NCI-H226 (cell line): Measurements from ENCODE around the gene GGT5.
A peak's percentile ranks its signal among the peaks of the same experiment; 100 is the strongest.
"Not testable (repeated sequence)": the region's sequence is repeated elsewhere in the genome, so short reads cannot be mapped to it uniquely, and the experiment has no call there.

Source experiments
- DNase-seq: peaks from one replicate; pipeline ENCODE4 v3.0.0-alpha.2; 2015

Gene GGT5, protein sequence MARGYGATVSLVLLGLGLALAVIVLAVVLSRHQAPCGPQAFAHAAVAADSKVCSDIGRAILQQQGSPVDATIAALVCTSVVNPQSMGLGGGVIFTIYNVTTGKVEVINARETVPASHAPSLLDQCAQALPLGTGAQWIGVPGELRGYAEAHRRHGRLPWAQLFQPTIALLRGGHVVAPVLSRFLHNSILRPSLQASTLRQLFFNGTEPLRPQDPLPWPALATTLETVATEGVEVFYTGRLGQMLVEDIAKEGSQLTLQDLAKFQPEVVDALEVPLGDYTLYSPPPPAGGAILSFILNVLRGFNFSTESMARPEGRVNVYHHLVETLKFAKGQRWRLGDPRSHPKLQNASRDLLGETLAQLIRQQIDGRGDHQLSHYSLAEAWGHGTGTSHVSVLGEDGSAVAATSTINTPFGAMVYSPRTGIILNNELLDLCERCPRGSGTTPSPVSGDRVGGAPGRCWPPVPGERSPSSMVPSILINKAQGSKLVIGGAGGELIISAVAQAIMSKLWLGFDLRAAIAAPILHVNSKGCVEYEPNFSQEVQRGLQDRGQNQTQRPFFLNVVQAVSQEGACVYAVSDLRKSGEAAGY

GRCh38 chr22:24245030-24245431 lies at the start of gene GGT5:
GGT5 (minus strand) TSS chr22:24245082; CDS start chr22:24244725, 357 bp downstream.
- DNase-seq: not testable (repeated sequence)

DNA sequence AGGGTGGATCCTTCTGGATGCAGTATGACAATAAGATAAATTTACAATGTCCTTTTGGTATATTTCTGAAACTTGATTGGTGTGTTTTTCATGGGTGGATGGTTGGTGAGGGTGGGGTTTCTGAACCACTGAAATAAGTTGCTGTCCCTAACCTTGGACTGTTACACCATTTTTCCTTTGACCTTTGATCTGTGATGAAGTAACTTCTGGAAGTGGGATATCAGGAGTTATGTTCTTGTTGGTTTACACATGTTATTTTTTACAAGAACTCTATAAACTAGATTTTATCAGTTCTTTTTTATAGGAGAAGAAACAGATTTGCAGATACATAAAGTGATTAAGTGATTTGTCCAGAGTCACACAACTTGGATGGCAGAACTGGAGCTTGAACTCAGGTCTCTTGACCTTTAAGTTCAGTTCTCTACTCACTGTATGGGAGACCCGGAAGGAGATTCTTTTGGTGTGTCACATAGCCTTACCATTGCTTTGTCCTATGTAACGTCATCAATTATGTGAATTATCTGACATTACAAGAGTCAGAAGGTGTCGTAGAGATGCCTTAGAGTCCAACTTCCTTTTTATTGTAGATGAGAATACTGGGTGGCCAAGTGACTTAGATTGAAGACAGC lies 47.4 kb upstream of the GGT5 start:
- not testable (repeated sequence) for DNase-seq

DNA sequence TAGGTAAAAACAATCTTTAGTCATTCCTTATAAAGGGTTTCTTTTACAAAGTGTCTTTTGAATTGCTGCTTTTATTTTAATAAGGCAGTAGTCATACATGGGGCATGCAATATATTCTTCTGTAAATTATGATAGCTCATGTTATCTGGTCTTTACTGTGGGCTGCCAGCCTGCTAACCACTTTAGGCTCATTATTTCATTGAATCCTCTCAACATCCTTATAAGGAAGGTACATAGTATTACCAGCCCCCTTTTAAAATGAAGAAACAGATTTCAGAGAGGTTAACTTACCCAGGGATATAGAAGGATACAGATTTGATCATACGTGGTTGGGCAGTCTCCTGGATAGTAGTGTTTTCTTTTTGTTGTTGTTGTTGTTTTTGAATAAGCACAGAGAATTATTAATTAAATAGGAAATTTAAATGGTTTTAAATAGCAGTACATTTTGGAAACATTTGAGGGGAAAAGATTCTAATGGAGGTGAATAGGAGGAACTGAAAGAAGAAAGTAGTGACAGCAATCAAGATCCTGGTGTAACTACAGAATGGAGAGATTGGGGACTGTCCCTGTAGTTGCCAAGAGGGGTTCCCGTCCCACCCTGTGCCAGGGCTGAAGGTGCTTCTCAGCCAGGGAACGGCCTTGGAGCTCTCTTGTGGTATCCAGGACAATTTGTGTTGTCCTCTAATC lies 46.8 kb upstream of the GGT5 start:
- no peak for DNase-seq

DNA sequence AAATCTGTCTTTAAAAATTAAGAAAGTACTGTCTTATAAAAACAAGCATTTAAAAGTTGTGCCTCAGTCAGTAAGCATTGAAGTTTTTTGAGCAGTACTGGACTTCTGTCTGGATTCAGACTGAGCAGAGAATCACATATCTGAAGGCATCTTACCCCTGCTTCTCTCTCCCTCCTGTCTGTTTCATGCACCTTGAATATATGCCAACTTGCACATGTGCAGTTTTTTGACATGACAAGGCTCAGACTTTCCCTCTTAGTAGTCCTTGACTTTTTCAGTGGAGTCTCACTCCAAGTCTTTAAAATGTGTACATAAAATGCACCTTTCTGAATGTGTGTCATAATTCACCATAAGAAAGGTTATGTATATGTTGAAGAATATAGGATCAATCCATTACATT lies 45.6 kb upstream of the GGT5 start:
- DNase-seq: no peak

- no peak for DNase-seq
Measured at GRCh38 chr22:24289741-24290163, 44.9 kb upstream of the GGT5 start.

GRCh38 chr22:24289114-24289513 lies 44.2 kb upstream of the GGT5 start:
- no peak for DNase-seq

DNA sequence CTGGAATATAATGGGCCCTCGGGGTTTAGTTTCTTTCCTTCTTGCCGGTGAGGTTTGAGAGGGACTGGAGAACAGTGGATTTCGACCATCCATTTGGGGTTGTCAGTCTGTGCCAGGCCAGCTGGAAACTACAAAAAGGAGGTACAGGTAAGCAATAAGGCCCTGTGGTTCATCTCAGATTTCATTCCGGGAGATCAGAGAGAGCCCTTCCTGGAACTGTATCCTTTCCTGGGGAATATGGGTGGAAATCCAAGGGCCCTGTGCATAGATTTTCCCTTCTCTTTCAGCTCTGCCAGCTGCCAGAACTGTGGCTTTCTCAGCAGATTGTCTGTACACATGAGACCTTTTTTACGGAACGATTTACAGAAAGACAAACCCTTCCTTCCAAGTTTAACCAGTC lies 42.9 kb upstream of the GGT5 start:
- DNase-seq: not testable (repeated sequence)

GRCh38 chr22:24287212-24287611 lies 42.3 kb upstream of the GGT5 start:
- not testable (repeated sequence) for DNase-seq

- no peak for DNase-seq
Measured at GRCh38 chr22:24285245-24285644, 40.4 kb upstream of the GGT5 start.

DNA sequence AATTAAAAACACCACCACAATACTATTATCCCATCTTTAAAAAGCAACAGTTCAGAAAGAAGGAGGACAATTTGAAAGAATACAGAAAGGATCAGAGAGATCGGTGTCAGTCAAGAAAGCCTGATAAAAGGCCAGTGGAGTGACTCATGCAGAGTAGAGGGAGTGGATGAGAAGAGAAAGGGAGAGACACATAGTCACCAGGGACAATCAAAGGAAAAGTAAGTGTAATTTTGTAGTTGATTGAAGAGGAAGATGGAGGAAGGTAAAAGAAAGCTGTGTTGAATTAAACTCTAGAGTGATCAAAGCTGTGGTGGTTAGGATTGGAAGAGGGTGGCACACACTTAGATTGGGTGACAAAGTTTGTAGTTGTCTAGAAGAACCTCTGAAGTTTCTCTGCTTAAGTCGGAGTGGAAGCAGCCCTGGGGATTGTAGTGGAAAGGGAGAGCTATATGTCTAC lies 39.9 kb upstream of the GGT5 start:
- DNase-seq: peak; percentile 3

DNA sequence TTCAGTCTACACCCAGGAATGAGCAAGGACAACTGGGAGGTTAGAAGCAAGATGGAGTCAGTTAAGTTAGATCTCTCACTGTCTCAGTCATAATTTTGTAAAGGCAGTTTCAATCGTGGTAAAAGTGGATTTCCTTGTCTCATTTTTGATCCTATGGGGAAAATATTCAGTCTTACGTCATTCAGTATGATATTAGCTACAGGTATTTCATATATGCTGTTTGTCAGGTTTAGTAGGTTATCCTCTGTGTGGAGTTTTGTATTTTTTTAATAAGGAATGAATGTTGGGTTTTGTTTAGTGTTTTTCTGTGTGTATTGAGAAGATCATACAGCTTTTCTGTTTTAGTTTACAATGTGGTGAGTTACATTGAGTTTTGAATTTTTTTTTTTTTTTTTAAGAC lies 37.5 kb upstream of the GGT5 start:
- no peak for DNase-seq

GRCh38 chr22:24280363-24280762 lies 35.5 kb upstream of the GGT5 start:
- DNase-seq: not testable (repeated sequence)

DNA sequence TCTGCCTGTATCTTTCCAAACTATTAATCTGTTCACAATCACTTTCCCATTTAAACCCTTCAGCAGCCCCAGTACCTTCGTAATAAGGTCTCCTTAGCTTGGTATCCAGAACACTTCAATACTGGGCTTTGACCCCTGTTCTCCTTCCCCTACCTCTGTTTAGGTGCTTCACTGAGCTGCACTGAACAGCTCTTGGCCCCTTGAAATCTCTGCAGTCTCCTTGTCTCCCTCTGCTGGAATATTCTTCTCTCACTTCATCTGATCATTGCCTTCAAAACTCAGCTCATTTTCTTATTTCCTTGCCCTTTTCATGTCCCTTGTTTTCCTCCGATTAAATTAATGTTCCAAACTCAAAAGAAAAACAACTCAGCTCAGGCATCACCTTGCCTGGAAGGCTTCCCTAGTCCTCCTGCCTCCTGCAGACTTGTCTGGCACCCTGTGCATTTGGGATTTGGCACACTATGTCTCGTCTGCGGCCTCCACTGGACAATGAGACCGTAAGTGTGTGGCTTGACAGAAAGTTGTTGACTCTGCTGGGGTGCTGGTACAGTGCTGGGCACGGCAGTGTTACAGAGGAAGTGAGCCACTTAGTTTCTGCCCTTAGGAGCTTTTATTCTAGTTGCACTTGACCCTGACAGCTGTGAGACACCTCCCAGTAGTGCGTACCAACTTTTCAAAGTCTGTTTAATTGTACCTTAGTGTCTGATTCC lies 30.0 kb upstream of the GGT5 start:
- not testable (repeated sequence) for DNase-seq

- DNase-seq: not testable (repeated sequence)
Measured at GRCh38 chr22:24273906-24274305, 29.0 kb upstream of the GGT5 start.

GRCh38 chr22:24273031-24273430 lies 28.1 kb upstream of the GGT5 start:
- DNase-seq: not testable (repeated sequence)

- DNase-seq: no peak
Measured at GRCh38 chr22:24271386-24271854, 26.5 kb upstream of the GGT5 start.

DNA sequence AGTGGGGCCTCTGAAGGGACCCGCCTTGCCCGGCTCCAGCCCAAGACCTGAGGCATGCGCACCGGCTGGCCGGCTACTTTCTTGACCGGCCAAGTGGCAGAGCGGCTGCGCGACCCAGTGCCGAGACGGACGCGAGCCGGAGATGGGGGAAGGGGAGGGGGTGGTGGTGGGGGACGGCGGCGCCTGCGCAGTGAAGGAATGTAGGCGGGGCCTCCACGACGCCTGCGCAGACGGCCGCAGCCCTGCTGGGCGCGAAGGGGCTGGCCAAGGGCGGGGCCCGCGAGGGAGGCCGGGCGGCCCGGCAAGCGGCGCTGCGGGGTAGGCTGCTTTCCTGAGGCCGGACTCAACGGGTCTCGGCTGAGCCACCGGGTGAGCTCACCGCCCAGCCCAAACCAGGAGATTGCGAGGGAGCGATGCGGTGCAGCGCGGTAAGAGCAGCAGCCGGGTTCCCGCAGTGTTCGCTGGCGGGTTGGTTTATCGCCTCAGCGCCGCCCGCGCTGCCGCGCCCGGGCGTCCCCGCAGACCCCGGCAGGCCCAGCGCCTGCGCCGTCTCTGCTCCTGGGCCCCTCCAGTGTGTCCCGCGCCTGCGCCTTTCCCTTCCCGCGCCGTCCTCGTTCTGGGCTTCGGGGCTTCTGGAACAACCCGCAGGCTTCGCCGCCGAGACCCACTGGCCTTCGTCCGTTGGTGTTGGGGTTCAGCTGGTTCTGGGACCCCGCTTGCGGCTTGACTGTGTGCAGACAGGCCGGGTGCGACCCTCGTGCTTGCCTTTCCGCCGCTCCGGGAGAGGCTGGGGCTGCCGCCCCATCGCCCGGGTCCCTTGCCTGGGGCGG lies 25.9 kb upstream of the GGT5 start, which contains the start of gene SPECC1L:
SPECC1L (plus strand) TSS at position 276 of the 830 bp plus-strand sequence. CDS start 31,401 bp downstream, outside the sequence.
- peak; percentile 64 for DNase-seq

DNA sequence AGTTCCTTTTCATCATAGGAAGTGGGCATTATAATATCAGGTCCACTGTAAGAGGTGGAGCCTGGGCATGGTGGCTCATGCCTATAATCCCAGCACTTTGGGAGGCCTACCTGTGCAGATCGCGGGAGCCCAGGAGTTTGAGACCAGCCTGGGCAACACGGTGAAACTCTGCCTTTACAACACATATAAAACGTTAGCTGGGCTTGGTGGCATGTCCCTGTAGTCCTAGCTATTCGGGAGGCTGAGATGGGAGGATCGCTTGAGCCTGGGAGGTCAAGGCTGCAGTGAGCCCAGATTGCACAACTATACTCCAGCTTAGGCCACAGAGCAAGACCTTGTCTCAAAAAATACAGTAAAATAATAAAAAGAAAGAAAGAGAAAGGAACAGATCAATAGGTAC lies 21.6 kb upstream of the GGT5 start:
- DNase-seq: not testable (repeated sequence)

- no peak for DNase-seq
Measured at GRCh38 chr22:24265734-24266133, 20.9 kb upstream of the GGT5 start.

GRCh38 chr22:24264329-24264896 lies 19.5 kb upstream of the GGT5 start:
- not testable (repeated sequence) for DNase-seq

DNA sequence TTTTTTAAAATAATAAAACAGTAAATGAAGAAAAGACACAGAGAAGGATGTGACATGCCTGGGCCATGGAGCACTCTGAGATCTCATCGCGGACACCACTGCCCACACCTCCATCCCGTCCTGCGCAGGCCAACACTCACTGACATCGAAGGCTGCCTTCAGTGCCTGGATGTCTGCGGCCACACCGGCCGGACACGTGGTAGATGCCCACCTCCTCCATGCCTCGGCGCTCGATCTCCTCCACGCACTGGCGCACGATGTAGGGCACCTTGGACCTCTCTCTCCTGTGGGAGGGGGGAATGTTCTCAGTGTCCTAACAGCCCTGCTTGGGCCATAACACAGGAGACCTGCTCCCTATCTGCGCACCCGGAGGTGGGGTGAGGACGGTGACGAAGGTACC lies 18.6 kb upstream of the GGT5 start:
- not testable (repeated sequence) for DNase-seq
